Activated T-helper 9 cell treated with anti-CD3 and anti-CD28 coated beads, Interleukin-2, amount 50 U/mL, for 16 hours (primary cell): ENCODE measurements around the gene ADPRS.

Experiments used
- DNase-seq: peaks from one replicate; pipeline ENCODE4 v3.0.0-alpha.2; 2020; ENCODE audit warnings: low read depth

Gene ADPRS

DNA sequence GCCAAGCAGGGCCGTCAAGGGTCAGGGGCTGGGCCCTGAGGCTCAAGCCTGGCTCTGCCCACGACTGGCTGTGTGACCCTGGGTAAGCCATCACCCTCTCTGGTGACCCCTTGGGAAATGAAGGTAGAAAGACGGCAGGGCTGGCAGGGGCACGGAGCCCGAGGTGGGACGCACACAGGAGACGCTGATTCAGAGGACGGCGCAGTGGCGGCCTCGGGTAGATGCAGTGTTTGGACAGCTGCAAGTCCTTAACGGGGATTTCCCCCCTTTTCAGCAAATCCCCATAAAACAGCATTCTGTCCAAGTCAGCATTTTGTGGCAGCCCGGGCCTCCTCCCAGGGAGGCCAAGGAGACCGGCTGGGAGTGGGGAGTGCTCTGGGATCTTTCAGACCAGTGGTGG is 19.6 kb downstream of the ADPRS start:
- DNase-seq = no peak

DNA sequence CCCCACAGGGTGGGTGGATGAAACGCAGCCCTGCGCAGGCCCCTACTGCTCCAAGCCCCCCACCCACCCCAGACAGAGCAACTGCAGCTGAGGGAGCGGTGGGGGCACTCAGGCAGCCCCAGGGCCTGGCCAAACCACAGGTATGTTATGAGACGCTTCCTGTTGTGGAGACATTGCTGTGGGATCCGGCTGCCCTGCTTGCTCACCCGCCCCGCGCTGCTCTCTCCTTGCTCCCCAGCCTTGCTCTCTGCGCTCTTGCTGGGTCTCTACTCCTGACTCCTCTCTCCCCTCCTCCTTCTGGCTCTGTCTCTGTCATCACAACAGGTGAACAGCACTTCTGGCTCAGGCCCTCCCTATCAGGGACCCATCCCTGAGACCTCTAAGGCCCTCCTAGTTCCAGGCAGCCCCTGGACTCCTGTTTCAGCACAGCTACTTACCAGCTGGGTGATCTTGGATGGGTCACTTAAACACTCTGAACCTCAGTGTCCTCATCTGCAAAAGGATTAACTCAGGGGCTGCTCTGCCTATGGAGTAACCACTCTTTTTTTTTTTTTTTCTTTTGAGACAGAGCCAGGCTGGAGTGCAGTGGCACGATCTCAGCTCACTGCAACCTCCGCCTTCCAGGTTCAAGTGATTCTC is 20.5 kb downstream of the ADPRS start:
- no peak for DNase-seq

DNA sequence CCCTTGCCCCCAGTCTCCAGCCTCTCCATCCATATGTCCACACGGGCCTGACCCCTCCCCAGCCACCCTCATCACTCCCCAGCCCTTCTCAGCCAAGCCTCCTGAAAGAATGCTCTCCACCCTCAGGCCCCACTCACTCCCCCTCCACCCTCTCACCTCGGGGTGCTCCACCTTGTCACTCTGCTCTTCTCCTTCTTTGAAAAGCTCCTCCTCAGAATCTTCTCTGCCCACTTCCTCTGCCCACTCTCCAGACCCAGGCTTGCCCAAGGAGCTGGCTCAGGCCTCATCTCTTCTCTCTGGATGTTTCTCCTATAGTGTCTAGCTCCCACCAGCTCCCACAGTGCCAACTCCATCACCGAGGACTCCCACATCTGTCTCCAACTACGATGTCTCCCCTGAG is 22.5 kb downstream of the ADPRS start:
- DNase-seq = no peak

DNA sequence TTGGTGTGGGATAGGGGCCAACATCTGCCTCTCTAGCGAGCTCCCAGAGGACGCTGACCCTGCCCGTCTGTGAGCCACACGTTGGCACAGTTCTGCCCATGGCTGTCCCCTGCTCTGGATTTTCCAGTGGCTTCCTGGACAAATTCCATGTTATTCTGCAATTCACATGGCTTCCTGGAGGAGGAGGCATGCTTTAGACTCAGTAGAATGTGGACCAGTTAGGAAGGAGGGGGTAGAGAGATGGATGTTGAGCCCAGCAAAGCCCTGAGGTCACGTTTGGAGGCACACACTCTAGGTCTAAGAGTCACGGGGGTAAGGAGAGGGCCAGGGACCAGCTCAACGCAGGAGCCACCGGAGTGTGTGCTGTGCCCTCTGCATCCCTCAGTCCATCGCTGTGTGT is 24.1 kb downstream of the ADPRS start:
- no peak for DNase-seq

DNA sequence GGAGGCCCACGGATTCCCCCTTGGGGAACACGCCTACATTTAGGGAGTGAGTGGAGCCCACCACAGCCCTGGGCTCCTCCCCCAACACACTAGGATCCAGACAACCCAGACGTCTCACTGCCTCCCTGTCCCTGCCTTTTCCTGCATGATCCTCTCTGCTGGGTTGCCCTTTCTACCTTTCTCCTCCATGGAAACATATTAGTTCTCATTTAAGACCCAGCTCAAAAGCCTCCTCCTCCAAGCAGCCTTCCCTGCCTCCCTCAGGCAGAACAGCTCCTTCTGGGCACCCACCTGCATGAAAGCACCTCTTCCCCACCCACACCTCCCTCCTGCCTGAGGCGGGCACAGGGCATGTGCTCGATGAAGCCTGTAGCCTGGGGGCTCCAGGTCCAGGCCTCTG is 25.7 kb downstream of the ADPRS start:
- DNase-seq = no peak

DNA sequence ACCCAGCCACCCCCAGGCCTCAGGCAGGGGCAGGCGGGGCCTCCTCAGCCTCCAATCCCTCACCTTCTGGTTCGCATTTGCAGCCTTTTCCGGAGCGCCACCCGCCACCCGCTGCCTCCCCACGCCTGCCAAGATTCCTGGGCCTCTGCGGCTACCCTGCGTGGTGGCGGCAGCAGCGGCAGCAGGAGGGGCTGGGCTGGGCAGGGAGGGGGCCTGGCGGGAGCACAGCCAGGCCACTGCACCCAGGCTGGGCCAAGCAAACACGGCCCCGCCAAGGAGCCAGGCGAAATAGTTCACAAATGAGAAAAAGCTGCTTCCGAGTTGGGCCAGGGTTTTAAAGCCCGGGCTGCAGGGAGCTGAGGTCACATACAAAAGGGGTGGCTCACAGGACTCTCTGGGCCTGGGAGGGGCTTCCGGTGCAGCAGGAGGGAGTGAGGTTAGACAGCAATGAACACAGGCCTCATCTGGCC is 26.5 kb downstream of the ADPRS start:
- DNase-seq = no peak

DNA sequence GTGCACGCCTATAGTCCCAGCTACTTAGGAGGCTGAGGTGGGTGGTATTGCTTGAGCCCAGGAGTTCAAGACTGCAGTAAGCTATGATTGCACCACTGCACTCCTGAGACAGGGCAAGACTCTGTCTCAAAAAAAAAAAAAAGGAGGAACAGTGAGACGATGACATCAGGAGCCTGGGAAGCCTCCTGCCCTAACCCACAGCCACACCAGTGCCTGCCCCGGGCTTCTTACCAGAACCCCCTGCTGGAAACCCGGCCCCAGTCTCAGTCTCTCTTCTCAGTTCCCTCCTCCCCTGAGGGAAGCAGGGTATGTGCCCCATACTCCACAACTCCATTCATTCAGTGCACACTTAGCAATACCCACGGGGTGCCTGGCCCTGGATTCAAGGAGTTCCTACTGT is 27.2 kb downstream of the ADPRS start:
- no peak for DNase-seq

DNA sequence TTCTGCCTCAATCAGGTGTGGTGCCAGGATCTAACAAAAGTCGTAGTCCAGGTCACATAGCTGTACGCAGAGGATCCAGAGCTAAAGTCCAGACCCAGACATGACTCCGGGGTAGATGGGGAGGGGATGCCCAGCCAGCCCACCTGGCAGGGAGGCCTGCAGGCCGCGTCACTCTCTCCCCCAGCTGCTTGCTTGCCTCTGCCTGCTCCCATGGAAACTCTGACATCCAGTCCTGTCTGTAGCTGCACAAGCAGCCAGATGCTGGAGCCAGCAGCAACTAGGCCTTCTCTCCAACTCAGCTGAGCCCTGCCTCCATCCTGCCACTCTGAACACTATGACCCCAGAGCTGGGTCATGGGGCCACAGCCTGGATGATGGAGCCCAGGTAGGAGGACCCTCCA is 28.2 kb downstream of the ADPRS start:
- no peak for DNase-seq

DNA sequence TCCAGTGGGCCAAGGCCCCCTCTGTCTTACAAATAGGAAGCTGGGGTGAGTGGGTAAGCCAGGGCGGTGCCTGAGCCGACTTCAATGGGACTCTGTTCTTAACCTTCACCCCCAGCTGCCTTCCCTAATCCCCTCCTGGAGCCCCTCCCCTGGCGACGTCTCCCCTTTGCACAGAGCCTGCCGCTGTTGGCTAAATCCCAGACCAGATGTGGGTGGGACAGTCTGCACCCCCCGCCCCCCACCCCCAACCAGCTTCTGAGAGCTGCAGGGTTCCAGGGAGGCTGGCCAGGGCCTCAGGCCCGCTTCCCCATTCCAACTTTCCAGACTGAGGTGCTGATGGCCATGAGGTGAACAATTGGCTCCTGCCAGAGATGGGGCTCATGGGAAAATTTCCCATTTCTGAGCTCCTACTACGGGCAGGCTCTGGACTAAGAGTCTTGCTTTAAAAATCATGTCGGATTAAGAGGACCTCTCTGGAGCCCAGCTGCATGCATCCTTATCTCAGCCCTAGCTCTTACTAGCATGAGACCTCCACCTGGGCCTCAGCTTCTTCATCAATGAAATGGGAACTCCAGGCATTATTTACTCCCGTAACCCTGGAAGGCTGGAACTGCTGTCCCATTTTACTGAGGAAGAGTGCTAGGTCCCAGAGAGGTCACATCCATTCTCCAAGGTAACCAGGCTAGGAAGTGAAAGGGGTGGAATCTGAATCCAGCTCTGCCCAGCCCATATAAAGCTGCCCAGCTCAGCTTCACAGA is 29.9 kb downstream of the ADPRS start:
- DNase-seq = no peak

DNA sequence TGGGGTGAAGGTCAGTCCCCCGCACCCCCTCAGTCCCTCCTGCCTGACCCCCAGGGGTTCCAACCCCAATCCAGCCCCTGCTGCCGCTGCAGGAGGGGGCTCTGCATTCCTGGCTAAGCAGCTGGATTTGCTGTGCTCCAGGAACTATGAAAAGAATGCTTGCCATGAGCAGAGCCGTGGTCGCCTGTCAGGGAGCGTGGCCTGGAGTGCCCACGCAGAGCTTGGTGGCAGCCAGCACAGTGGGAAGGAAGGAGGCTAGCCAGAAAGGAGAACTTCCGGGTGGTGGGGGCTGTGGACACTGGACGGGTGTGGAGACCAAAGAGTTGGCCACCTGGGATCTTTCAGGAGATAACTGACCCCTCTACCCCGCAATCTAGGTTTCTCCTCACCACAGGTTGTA is 30.8 kb downstream of the ADPRS start:
- DNase-seq = no peak

DNA sequence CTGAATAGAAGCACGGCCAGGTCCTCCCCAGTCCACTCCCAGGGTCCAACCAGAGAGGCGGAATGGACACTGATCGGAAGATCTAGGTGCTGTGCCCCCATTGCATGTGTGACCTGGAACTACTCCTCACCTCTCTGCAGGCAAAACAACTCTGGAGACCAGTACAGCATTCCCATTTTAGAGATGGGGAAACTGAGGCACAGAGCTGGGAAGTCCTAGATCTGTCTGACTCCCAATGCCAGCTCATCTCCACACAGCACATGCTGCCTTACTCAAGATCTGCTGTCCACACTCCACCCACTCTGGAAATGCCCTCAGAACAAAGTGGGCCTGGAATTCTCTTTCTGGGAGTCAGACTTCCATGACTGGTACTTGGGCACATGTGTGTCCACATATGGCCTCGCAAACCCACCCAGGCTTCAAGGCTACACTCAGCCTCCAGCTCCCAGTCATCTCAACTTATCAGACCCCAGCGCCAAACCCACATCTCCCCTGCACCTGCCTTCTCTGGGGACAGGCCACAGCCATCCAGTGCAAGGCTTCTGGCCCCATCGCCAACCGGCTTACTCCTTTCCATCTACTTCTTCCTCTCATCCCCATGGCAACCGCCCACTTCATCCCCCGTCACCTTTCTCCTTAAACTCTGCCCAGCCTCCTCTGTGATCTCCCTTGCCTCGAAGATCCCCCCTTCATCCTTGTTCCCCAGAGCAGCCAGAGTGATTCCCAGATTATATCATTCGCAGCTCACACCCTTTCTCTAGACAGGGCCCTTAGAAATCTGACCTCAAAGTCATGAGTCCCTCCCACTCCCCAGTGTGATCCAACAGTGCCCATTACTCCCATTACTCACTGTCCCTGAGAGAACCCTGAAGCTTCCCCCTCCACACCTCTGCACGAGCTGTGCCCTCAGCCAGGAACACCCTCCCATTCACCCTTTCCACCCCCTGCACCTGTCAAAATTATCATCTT is 33.7 kb downstream of the ADPRS start:
- no peak for DNase-seq

DNA sequence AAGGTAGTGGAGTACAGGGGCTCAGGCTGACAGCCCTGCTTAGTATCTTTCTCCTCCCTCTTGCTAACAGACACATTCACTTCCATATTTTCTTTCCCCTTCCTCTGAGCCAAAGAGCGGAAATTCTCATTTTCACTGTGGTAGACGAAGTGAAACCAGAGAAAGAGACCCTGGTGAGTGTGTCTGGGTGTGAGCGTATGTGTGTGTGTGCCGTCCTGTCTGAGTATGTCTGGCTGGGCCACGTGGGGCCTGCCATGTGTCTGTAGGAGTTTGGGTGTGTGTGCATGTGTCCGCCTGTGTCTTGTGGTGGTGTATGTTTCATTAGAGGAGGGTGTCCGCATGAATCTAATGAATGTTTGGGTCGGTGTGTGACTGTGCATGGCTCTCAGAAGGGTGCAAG is 34.7 kb downstream of the ADPRS start:
- DNase-seq = no peak

DNA sequence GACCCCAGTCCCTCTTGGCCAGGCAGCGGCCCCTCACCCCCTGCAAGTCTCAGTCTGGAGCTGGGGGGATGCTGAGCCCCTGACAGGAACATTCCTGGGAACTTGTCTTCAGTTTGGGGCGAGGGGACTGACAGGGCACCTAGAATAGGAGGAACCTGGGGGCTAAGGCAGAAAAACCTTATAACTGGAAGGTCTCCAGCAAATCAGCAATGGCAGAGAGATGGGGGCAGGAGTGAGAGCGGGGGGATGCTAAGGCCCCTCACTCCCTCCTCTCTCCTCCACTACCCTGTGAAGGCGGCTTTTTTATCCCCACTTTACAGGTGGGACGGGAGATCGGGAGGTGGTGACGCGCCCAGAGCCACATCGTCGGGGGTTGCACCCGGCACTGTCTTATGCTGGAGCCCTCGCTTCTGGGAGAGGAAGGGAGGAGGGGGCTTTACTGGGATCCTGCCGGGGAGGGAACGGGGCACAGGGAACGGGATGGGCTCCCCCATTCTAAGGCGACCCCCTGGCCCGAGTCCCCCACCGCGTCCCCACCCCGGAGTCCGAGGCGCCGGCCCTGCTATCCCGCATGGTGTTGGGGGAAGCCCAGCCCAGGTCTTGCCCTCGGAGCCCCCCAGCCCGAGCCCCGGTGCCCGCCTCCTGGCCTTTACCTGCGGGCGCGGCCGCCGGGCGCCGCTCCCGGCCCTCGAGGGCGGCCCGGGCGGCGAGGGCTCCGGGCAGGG is 35.9 kb downstream of the ADPRS start:
- no peak for DNase-seq

DNA sequence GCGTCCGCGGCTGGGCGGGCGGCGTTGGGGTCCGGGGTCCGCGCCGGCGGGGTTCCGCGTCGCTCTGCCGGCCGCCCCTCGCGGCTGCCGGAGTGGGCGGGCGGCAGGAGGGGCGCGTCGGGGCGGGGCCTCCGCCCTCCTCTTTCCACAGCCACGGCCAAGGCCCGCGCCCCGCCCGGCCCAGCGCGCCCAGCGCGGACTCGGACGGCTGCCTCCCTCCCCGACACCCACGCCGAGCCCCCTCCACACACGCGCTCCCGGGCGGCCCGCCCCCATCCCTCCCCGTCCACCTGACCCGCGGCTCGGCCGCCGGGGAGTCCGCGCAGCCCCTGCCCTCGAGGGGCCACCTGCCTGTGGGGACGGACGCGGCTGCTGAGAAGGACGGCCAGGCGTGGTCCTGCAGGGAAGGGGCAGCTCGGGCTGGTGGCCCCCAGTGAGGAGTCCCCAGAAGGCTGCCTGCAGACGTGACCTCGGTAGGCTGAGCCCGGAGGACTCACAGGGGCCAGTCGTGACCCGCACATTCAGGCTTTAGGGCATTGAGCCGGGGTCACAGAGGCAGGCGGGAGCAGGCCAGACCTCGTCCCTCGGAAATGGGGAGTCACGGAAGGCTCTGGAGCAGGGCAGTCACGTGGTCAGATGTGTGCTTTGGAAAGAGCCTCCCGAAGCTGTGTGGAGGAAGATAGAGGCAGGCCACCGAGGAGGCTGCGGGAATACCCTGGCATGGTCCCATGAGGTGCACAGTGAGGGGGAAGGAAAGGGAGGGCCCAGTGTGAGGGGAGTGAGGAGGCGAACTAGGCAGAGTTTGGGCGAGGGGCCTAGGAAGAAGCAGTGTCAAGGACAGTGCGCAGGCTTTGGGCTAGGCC is 36.7 kb downstream of the ADPRS start, which contains the start of gene COL8A2:
Gene COL8A2 (minus strand): TSS at position 94 of the 863 bp plus-strand sequence. CDS start 24,980 bp downstream, outside the sequence.
- no peak for DNase-seq

DNA sequence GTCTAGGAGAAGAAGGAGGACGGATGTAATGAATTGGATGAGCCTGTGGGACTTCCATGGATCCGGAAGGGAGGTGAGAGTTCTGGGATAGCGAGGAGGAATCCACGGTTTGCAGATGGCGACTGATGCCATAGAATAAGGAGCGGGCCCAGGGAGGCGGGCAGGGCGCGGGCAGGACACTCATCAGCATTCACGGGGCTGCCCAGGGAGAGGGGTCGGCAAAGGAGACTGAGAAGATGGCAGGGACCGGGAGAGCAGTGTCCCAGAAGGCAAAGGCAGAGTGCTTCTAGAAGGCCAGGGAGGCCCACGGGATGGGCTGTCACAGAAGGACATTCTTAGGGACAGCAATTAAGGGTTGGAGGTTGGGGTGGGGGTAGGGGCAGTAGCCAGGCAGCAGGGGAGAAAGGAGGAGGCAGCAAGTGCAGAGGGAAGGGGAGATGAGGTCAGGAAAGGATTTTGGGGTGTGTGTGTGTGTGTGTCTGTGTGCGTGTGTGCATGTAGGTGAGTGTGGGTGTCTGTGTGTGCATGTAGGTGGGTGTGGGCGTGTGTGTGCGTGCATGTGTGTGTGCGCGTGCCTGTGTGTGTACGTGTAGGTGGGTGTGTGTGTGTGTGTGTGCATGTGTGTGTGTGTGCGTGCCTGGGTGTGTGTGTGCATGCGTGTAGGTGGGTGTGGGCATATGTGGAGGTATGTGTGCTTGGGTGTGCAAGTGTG is 37.5 kb downstream of the ADPRS start:
- no peak for DNase-seq

DNA sequence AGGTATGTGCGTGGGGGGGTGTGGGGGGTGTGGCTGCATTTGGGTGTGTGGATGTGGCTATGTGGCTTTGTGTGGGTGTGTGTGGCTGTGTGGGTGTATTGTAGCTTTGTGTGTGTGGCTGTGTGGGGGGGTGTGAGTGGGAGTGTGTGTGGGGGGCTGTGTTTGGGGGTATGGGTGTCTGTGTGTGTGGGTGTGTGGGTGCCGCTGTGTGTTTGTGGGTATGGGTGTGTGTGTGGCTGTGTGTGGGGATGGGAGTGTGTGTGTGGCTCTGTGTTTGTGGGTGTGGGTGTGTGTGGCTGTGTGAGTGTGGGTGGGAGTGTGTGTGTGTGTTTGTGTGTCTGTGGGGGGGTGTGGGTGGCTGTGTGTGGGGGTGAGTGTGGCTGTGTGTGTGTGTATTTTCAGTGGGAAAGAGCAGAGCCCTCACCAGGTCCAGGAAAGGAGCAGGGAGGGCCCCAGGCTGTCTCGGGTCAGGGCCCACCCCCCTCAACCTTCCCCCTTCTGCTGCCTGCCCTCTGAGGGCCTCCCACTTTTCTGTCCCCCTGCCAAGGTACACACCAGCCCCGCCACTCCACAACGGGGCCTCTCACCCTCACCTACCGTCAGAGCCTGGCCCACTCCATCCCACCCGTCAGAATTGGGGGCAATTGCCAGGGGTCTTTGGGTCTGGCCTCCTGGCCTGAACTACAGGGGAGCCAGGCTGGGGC is 38.3 kb downstream of the ADPRS start:
- no peak for DNase-seq

DNA sequence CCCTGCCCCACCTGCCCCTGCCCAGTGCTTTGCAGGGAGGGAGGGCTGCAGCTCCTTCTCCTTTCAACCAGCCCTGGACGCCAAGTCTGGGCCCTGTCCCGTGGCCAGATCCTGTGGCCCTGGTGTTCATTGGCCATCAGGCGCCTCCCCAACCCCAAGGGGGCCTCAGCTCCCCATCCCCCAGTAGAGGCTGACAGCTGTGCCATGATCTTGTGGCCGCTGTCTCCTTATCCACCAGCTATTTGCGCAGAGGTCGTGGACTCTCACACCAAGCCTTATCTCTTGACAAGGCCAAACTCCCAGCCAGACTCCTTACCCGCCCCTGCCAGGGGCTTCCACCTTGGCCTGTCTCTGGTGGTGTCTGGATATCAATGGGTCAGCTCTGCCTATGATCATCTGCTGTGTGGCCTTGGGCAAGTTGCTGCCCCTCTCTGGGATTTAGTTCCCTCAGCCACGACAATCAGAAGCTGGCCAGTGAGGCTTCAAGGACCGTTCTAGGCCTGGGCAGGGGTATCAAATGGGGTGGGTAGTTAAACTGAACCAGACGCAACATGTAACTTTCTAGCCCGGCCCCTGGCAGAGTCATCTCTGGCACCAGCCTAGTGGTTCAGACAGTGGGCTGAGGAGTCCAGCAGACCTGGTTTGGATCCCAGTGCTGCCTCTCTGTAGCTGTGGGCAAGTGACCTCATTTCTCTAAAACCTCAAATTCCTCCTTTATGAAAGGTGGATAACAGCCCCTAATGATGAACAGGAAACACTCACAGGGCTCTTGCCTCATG is 39.6 kb downstream of the ADPRS start:
- DNase-seq = no peak

DNA sequence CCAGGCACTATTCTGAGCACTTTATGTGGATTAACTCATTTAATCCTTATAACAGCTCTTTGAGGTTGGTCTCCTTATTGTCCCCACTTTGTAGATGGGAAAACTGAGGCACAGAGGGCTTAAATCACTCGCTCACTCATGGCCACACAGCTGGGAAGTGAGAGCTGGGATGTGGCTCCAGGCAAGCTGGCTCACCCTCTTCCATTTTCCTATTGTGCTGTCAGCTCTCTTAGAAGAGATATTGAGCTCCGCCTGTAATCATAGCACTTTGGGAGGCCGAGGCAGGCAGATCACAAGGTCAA is 40.2 kb downstream of the ADPRS start:
- no peak for DNase-seq

DNA sequence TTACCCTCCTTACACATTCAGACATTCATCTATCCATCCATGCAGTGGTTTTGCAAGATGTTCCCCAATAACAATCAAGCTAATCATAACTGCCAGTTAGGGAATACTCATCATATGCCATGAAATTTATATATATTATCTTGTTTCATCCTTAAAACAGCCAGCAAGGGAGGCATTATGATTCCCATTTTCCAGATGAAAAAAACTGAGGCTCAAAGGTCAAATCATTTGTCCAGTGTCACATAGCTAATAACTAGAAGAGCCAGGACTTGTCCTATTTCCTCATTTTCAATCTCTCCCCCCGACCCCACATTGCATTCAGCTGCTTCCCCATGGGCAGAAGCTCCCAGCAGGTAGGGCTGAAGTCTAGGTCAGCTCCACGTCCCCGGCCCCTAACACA is 43.3 kb downstream of the ADPRS start:
- DNase-seq = no peak
